ENCODE measurements around the gene TCF19. TPM values are rescaled to one million over a fixed set of nuclear protein-coding genes. Genes with fewer than 3 reads are reported as not detected.

TCF19 gene
- total RNA-seq = 1 to 10 TPM; 1.5 to 5.1 (median 2.6) TPM

GRCh38 chr6:31158140-31158862 is at the start of gene TCF19:
Gene TCF19, plus strand, starts transcription at chr6:31158589. Its CDS starts 881 bp downstream, at chr6:31159470.
- H3K4me1 ChIP-seq = peaks cover 20 to 26% of the 10 kb centered on the region in 2 donors
- H3K27me3 ChIP-seq = no peaks in the 10 kb centered on the region
- TF ChIP-seq POLR2A (IDR thresholded peaks at IDR 0.05) = peak; percentile 37 to 54
- TF ChIP-seq, protein P1, sequence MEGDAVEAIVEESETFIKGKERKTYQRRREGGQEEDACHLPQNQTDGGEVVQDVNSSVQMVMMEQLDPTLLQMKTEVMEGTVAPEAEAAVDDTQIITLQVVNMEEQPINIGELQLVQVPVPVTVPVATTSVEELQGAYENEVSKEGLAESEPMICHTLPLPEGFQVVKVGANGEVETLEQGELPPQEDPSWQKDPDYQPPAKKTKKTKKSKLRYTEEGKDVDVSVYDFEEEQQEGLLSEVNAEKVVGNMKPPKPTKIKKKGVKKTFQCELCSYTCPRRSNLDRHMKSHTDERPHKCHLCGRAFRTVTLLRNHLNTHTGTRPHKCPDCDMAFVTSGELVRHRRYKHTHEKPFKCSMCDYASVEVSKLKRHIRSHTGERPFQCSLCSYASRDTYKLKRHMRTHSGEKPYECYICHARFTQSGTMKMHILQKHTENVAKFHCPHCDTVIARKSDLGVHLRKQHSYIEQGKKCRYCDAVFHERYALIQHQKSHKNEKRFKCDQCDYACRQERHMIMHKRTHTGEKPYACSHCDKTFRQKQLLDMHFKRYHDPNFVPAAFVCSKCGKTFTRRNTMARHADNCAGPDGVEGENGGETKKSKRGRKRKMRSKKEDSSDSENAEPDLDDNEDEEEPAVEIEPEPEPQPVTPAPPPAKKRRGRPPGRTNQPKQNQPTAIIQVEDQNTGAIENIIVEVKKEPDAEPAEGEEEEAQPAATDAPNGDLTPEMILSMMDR (IDR thresholded peaks at IDR 0.05 in 4 of 5, conservative IDR thresholded peaks at IDR 0.05 in 1 of 5) = no peak
- ATAC-seq = peak; percentile 98
- no peaks in the 10 kb centered on the region for H3K9me3 ChIP-seq
- peak within 1 kb of the TSS; percentile 82 to 89 (median 86) for H3K27ac ChIP-seq
- in situ Hi-C loops (cut with MboI; ENCODE audit: low sequenced_read_pairs in 4 of 4) = no loop called here
- H3K4me3 ChIP-seq = peak within 1 kb of the TSS; percentile 60 to 86 (median 78)
- peak; percentile 98 to 99 for DNase-seq
- peaks cover 0 to 14% of the 10 kb centered on the region in 2 donors for H3K36me3 ChIP-seq
- intact Hi-C loops (cut with DNase I; ENCODE audit: low total_unique reads) = loop anchor here (1.0 to 5.0 kb wide), 3 partner anchors 28 to 114 kb away; partner anchors contain the start of gene HLA-C

DNA sequence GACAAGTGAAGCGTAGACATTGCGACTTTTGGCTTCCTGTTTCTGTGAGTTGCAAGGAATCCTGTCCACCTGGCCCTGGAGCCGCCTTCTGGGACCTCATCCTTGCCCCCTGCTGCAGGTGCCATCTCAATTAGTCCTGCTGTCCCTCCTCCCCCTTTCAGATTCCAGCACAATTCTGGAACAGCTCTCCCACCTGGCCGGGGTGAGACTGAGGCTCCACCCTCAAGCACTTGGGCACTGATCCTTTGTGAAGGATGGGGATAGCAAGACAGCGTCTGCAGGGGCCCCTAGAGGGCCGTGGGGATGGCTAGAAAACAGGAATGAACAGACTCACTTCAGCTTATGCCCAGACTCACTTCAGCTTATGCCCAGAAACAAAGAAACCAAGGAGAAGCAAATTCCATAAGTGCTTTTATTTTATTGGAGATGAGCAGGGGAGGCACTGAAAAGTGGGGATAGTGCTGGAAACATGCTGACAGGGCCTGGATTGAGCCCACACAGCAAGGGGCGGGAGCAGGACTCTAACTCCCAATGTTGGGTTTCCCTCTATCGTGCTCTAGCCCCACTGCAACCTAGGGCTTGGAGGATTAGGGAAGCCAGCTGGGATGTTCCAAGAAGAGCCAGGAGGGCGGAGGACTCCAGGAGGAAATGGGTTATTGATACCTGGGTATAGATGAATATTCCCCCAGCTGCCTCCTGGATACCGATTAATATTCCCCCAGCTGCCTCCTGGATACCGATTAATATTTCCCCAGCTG is 47.4 kb upstream of the TCF19 start:
- intact Hi-C loops (cut with DNase I; ENCODE audit: low total_unique reads) = no loop called here
- no peak for DNase-seq

DNA sequence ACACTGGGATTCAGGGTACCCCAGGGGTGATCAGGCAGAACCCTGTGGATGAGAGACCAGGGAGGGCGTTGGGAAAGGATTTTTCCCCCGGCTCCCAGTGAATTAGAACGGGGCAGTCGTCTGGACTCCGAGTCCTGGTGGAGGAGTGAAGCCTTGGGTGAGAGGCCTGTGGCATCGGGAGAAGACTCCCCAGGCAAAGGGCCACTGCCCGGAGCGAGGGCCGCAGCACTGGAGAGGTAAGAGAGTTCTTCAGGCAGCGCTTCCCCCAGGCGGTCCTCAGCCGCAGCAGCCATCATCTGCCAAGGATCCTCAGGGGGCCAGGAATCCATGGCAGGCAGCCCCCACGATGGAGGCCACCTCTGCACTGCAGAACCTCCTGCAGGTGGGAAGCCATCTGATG is 46.7 kb upstream of the TCF19 start:
- no peak overlapping the region for H3K27ac ChIP-seq
- in situ Hi-C loops (cut with MboI; ENCODE audit: low sequenced_read_pairs in 4 of 4) (no loop called here), intact Hi-C loops (cut with DNase I; ENCODE audit: low total_unique reads) (no loop called here)
- H3K9me3 ChIP-seq = no peaks in the 10 kb centered on the region
- DNase-seq (no peak), ATAC-seq (no peak)
- TF ChIP-seq POLR2A (IDR thresholded peaks at IDR 0.05) = no peak
- TF ChIP-seq, protein P1 (IDR thresholded peaks at IDR 0.05 in 4 of 5, conservative IDR thresholded peaks at IDR 0.05 in 1 of 5) = no peak
- peaks cover 0 to 11% of the 10 kb centered on the region in 2 donors for H3K4me1 ChIP-seq
- peaks cover 0 to 8% (median 0%) of the 10 kb centered on the region in 3 donors for H3K27me3 ChIP-seq
- H3K36me3 ChIP-seq = no peaks in the 10 kb centered on the region
- no peak overlapping the region for H3K4me3 ChIP-seq

More for the DNA sequence above, 47.4 kb upstream of the TCF19 start:
- ATAC-seq = no peak
- H3K27ac ChIP-seq = no peak overlapping the region
- H3K4me3 ChIP-seq = no peak overlapping the region
- no peaks in the 10 kb centered on the region for H3K36me3 ChIP-seq
- peaks cover 0 to 11% of the 10 kb centered on the region in 2 donors for H3K4me1 ChIP-seq
- in situ Hi-C loops (cut with MboI; ENCODE audit: low sequenced_read_pairs in 4 of 4) = no loop called here
- H3K27me3 ChIP-seq = peaks cover 0 to 8% (median 0%) of the 10 kb centered on the region in 3 donors
- no peaks in the 10 kb centered on the region for H3K9me3 ChIP-seq
- TF ChIP-seq, protein P1 (IDR thresholded peaks at IDR 0.05 in 4 of 5, conservative IDR thresholded peaks at IDR 0.05 in 1 of 5) = no peak
- TF ChIP-seq POLR2A (IDR thresholded peaks at IDR 0.05) = no peak

GRCh38 chr6:31112478-31112877 is 45.9 kb upstream of the TCF19 start, which contains the start of gene C6orf15:
Gene C6orf15, minus strand, starts transcription at chr6:31112575. Its CDS starts 20 bp downstream, at chr6:31112555.
- intact Hi-C loops (cut with DNase I; ENCODE audit: low total_unique reads) (no loop called here), in situ Hi-C loops (cut with MboI; ENCODE audit: low sequenced_read_pairs in 4 of 4) (no loop called here)
- TF ChIP-seq, protein P1 (IDR thresholded peaks at IDR 0.05 in 4 of 5, conservative IDR thresholded peaks at IDR 0.05 in 1 of 5) = no peak
- no peak for TF ChIP-seq POLR2A (IDR thresholded peaks at IDR 0.05)
- ATAC-seq = no peak
- no peak for DNase-seq
- Histone ChIP-seq H3K36me3 (no peaks in the 10 kb centered on the region), H3K4me3 (no peak within 1 kb of the TSS), H3K4me1 (peaks cover 0 to 11% of the 10 kb centered on the region in 2 donors), H3K27ac (no peak within 1 kb of the TSS), H3K9me3 (no peaks in the 10 kb centered on the region), H3K27me3 (peaks cover 0 to 8% (median 0%) of the 10 kb centered on the region in 3 donors)
